ENCODE measurements around the gene MTR.

DNA sequence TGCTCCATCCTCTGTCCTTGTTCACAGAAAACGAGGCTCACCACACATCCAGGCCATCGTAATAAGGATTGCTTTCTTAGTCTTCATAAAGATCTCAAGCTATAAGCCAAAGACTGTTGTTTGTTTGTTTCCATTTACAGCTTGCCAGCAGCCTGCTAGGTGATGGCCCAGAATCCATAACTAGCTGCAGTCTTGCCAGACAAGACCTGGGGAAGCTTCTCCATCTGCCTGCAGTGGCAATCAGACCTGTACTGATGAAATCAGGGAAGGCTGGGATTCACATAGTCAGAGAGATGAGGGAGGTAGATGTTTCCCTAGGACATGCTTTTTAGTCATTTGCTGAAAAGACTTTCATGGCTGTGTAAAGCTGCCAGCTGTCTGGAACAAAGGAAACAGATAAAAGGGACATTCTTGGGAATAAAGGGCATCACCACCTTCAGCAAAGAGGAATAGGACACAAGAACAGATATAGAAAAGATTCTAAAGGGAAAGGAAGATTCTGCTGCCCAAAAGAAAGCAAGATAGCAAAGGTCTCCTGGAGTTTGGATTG, 158.1 kb downstream of the MTR start:
- TF ChIP-seq, protein P1, sequence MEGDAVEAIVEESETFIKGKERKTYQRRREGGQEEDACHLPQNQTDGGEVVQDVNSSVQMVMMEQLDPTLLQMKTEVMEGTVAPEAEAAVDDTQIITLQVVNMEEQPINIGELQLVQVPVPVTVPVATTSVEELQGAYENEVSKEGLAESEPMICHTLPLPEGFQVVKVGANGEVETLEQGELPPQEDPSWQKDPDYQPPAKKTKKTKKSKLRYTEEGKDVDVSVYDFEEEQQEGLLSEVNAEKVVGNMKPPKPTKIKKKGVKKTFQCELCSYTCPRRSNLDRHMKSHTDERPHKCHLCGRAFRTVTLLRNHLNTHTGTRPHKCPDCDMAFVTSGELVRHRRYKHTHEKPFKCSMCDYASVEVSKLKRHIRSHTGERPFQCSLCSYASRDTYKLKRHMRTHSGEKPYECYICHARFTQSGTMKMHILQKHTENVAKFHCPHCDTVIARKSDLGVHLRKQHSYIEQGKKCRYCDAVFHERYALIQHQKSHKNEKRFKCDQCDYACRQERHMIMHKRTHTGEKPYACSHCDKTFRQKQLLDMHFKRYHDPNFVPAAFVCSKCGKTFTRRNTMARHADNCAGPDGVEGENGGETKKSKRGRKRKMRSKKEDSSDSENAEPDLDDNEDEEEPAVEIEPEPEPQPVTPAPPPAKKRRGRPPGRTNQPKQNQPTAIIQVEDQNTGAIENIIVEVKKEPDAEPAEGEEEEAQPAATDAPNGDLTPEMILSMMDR (IDR thresholded peaks at IDR 0.05): no peak
- TF ChIP-seq POLR2A (IDR thresholded peaks at IDR 0.05): no peak
